ENCODE measurements around the gene HEATR5A. TPM values are rescaled to one million over a fixed set of nuclear protein-coding genes. Genes with fewer than 3 reads are reported as not detected.

HEATR5A gene
- total RNA-seq, 4 donors from 2014 or later: 24.3 to 134 (median 34.9) TPM

Small RNAs within 50 kb of the gene (small RNA-seq; reads per million reads assigned to genes)
- 0 reads per million in 2 donors for gene RF00019

Other genes starting within 250 kb of the HEATR5A start
- gene HECTD1, start 212.8 kb downstream of the HEATR5A start, total RNA-seq: 100 to 1,000 TPM; 183 to 293 (median 208) TPM
- 10 to 100 TPM; 15.7 to 24.4 (median 18.9) TPM for gene DTD2, start 37.0 kb upstream of the HEATR5A start, total RNA-seq
- not detected for gene GPR33, start 67.5 kb upstream of the HEATR5A start, total RNA-seq
- 1 to 10 TPM; 4.6 to 8.8 (median 7.7) TPM for gene NUBPL, start 140.9 kb upstream of the HEATR5A start, total RNA-seq

Measured in Peyer's patch (tissue), 4 donors.